ENCODE measurements around the gene PILRA. TPM values are rescaled to one million over a fixed set of nuclear protein-coding genes. Genes with fewer than 3 reads are reported as not detected.

Gene PILRA
- total RNA-seq, 4 donors from 2014 or later: 3.3 to 8.8 (median 5.4) TPM

- peaks cover 0 to 13% (median 0%) of the 10 kb centered on the region in 4 donors for H3K36me3 ChIP-seq
- intact Hi-C loops (cut with DNase I): no loop called here
- no peak overlapping the region for H3K4me3 ChIP-seq
- no peaks in the 10 kb centered on the region for H3K9me3 ChIP-seq
- no peak overlapping the region for H3K27ac ChIP-seq (replicated peaks in 1 of 4)
- DNase-seq (ENCODE audit: extremely low spot score): no peak
- H3K4me1 ChIP-seq: no peaks in the 10 kb centered on the region
- TF ChIP-seq POLR2AphosphoS5 (IDR thresholded peaks at IDR 0.05): no peak
- TF ChIP-seq POLR2A (IDR thresholded peaks at IDR 0.05; ENCODE audit: low read depth): no peak
- TF ChIP-seq, protein P1, sequence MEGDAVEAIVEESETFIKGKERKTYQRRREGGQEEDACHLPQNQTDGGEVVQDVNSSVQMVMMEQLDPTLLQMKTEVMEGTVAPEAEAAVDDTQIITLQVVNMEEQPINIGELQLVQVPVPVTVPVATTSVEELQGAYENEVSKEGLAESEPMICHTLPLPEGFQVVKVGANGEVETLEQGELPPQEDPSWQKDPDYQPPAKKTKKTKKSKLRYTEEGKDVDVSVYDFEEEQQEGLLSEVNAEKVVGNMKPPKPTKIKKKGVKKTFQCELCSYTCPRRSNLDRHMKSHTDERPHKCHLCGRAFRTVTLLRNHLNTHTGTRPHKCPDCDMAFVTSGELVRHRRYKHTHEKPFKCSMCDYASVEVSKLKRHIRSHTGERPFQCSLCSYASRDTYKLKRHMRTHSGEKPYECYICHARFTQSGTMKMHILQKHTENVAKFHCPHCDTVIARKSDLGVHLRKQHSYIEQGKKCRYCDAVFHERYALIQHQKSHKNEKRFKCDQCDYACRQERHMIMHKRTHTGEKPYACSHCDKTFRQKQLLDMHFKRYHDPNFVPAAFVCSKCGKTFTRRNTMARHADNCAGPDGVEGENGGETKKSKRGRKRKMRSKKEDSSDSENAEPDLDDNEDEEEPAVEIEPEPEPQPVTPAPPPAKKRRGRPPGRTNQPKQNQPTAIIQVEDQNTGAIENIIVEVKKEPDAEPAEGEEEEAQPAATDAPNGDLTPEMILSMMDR (IDR thresholded peaks at IDR 0.05): no peak
- no peaks in the 10 kb centered on the region for H3K27me3 ChIP-seq
Observed at GRCh38 chr7:100413346-100413745, 40.1 kb downstream of the PILRA start.

GRCh38 chr7:100413889-100414288 lies 40.6 kb downstream of the PILRA start:
- DNase-seq (ENCODE audit: extremely low spot score): no peak
- Histone ChIP-seq H3K27me3 (no peaks in the 10 kb centered on the region), H3K4me1 (no peaks in the 10 kb centered on the region), H3K36me3 (peaks cover 0 to 10% (median 0%) of the 10 kb centered on the region in 4 donors), H3K4me3 (no peak overlapping the region), H3K9me3 (no peaks in the 10 kb centered on the region), H3K27ac (replicated peaks in 1 of 4) (no peak overlapping the region)
- 73% methylated on average over 1 of the region's 1 CpG for WGBS
- TF ChIP-seq EP300 (IDR thresholded peaks at IDR 0.05) (no peak), POLR2A (IDR thresholded peaks at IDR 0.05; ENCODE audit: low read depth) (no peak), POLR2AphosphoS5 (IDR thresholded peaks at IDR 0.05) (no peak)
- TF ChIP-seq, protein P1 (IDR thresholded peaks at IDR 0.05): no peak
- intact Hi-C loops (cut with DNase I): no loop called here

- WGBS: 91% methylated on average over 5 of the region's 5 CpGs
- Histone ChIP-seq H3K36me3 (peaks cover 0 to 10% (median 0%) of the 10 kb centered on the region in 4 donors), H3K27me3 (no peaks in the 10 kb centered on the region), H3K4me3 (no peak overlapping the region), H3K27ac (replicated peaks in 1 of 4) (no peak overlapping the region), H3K4me1 (no peaks in the 10 kb centered on the region), H3K9me3 (no peaks in the 10 kb centered on the region)
- DNase-seq (ENCODE audit: extremely low spot score): no peak
- TF ChIP-seq POLR2A (IDR thresholded peaks at IDR 0.05; ENCODE audit: low read depth) (no peak), POLR2AphosphoS5 (IDR thresholded peaks at IDR 0.05) (no peak), EP300 (IDR thresholded peaks at IDR 0.05) (no peak)
- TF ChIP-seq, protein P1 (IDR thresholded peaks at IDR 0.05): no peak
- intact Hi-C loops (cut with DNase I): no loop called here
Observed at GRCh38 chr7:100415448-100415847, 42.2 kb downstream of the PILRA start.

- no peak for DNase-seq (ENCODE audit: extremely low spot score)
- intact Hi-C loops (cut with DNase I): no loop called here
- H3K27me3 ChIP-seq: no peaks in the 10 kb centered on the region
- no peaks in the 10 kb centered on the region for H3K4me1 ChIP-seq
- H3K9me3 ChIP-seq: no peaks in the 10 kb centered on the region
- 67% methylated on average over 1 of the region's 1 CpG for WGBS
- H3K36me3 ChIP-seq: peaks cover 0 to 14% (median 0%) of the 10 kb centered on the region in 4 donors
- no peak overlapping the region for H3K27ac ChIP-seq (replicated peaks in 1 of 4)
- TF ChIP-seq EP300 (IDR thresholded peaks at IDR 0.05) (no peak), POLR2A (IDR thresholded peaks at IDR 0.05; ENCODE audit: low read depth) (no peak), POLR2AphosphoS5 (IDR thresholded peaks at IDR 0.05) (no peak)
- TF ChIP-seq, protein P1 (IDR thresholded peaks at IDR 0.05): no peak
- no peak overlapping the region for H3K4me3 ChIP-seq
Observed at GRCh38 chr7:100418930-100419659, 45.8 kb downstream of the PILRA start.

Data from esophagus muscularis mucosa (tissue), 4 donors.